CD4-positive, alpha-beta T cell treated with Interleukin-17A for 4 hours (primary cell): ENCODE measurements around the gene SURF1.
"Not testable (repeated sequence)": the region's sequence is repeated elsewhere in the genome, so short reads cannot be mapped to it uniquely, and the experiment has no call there.

Experiments used
- DNase-seq: peaks from one replicate; pipeline ENCODE4 v3.0.0-alpha.2; 2020; ENCODE audit warnings: mixed read lengths

The SURF1 gene

DNA sequence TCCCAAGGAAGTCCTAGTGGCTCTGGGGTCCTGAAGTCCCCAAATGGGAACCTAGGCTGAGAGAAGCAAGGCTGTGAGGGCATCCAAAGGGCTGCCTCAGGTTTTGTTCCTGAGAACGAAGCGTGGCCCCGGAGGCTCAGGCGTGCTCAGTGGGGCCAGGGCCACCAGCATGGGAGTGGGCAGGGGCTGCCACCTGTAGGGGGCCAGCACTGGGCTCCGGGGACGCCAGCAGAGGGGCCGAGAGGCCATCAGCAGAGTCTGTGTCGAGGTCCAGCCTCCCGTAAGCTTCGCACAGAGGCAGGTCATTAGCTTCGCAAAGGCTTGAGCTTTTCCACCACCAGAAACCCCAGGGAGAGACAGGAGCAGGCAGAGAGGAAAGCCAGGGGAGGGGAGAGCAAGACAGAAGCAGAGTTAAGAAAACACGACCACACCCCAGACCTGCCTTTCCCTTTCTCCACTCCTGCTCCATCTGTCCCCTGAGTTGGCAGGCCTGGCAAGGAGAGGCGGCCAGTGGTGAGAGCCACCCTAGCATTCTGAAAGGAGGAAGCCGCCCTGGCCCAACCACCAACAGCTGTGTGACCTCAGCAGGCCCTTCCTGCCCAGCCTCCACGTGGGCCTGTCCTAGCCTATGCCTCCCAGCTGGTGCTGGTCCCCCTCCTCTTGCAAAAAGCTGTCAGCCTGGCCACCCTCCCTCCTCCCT is 14.8 kb downstream of the SURF1 start:
- DNase-seq: no peak

DNA sequence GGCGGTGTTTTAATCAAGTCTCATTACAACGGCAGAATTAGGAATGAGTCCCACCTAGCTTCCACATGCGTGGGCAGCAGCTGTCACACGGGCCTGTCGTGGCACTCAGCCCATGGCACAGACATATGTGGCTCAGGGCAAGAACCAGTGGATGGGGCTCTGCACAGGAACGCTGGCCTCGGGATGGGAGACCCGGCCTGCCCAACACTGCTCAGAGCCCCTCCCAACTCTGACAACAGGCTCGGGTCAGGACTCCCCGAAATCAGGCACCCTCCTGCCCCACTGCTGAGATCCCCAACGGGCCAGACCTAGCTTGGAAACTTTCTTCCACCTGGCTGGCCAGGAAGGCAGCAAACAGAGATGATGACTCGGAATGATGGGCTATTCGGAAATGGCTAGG is 15.4 kb downstream of the SURF1 start:
- no peak for DNase-seq

DNA sequence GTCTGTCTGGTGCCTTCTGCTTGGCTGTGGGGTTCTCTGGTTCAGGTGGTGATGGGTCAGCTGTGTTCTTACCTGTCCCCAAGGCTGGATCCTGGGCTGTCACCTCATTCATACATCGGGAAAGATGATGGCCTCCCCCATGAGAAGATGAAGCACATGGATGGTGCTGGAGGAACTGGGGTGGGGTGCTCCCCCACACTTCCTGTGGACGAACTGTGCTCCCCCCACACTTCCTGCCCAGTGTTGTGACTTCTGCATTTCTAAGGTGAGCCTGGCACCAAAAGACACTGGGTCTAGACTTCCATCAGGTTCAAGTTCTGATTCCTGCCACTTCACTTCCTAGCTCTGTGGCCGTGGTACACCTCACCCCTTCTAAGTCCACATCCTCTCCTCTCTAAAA is 16.0 kb downstream of the SURF1 start:
- DNase-seq: no peak

DNA sequence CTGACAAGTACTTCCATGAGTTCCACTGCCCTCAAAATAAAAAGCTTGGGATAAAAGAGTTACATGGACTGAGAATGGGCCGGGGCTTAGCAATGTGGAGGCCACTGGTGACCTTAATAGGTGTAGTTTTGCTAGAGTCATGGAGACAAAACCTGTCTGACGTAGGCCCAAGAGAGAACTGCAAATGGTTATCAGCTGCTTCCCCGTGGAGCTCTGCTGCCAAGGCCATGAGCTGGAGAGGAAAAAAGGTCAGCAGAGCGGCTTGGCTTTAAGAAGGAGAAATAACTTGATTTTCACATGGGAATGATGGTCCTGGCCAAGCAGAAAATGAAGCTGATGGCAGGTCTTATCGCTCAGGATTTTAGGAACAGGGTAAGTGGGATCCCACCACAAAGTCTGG is 16.6 kb downstream of the SURF1 start:
- DNase-seq: no peak

DNA sequence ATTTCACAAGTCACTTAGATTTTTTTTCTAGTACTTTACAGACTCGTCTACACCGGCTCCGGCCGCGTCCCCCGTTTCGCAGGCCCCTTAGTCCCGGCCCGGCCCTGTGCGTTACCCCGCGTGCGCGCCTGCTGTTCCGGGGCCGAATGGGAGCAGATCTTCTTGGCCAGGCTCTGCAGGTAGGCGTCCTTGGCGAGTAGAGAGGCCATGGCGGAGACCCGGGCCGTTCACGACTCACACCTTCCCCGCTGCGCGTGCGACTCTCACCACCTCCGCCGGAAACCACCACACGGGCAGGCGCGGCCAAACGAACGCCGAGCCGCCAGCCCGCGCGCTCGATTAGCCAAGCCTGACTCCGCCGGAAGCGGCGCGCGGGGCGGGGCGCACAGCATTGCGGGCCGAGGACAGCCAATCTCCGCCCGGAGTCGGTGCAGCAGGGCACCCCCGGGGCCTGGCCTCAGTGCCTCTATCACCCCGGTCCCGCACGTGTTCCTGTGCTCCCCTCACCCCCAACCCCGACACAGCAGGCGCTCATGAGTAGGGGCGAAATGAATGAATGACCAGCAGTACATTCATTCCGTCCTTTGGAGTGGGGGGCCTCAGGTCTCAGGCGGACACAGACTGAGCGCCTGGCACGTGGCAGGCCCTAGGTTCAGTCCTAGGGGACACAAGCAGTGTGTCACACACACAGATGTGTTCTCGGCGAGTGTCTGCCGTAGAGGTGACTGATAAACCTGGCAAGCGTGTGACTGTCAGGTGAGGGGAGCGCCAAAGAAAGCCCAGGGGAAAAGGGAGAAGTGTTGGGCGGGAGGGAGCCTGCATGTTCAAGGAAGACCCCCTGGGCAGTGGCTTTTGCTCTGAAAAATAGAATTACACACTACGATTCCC is 20.1 kb downstream of the SURF1 start, which contains the start of gene SURF6:
SURF6 (minus strand) TSS at position 265 of the 888 bp plus-strand sequence; CDS start at position 209, 56 bp downstream.
- DNase-seq: peak; percentile 94

DNA sequence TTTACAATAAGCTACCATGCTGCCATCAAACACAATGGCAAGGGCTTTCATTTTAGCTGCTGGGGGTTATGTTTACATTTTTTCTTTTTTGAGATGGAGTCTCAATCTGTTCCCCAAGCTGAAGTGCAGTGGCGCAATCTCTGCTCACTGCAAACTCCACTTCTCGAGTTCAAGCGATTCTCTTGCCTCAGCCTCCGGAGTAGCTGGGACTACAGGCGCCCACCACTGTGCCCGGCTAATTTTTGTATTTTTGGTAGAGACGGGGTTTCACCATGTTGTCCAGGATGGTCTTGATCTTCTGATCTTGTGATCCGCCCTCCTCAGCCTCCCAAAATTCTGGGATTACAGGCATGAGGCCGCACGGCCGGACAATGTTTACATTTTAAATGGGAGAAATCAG is 21.4 kb downstream of the SURF1 start:
- DNase-seq: not testable (repeated sequence)

DNA sequence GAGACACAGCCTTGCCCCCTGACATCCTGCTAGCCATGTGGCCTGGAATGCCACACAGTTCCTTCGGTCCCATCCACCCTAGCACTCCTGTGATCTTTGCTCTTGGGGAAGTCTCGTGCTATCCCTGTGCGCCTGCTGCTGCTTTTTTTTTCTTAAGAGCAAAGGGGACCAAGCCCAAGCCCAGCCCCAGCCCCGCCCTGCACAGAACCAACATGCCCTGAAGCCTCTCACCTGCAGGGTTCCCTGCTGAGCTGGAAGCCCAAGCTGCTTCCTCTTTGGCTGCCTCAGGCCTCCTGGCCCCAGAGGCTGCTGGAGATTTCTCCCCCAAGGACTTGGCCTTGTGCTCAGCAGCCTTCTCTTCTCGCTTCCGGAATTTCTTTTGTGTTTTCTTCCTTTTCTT is 22.1 kb downstream of the SURF1 start:
- no peak for DNase-seq

DNA sequence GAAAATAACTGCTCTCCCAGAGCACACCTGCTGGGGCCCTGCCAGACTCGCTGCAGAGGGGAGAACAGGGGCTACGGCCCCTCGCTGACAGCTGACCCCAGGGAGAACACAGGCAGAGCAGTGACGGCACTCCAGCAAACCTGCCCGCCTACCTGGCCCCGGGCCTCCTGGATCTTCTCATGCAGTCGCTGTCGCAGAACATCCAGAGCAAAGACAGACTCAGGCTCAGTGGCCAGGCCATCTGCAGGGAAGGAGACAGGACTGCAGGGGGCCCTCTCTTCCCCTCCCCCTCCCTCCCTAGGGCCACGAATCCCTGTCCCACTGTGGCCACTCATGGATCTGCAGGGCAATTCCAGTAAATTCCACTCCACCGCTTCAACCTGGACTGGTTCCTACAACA is 22.7 kb downstream of the SURF1 start:
- no peak for DNase-seq

DNA sequence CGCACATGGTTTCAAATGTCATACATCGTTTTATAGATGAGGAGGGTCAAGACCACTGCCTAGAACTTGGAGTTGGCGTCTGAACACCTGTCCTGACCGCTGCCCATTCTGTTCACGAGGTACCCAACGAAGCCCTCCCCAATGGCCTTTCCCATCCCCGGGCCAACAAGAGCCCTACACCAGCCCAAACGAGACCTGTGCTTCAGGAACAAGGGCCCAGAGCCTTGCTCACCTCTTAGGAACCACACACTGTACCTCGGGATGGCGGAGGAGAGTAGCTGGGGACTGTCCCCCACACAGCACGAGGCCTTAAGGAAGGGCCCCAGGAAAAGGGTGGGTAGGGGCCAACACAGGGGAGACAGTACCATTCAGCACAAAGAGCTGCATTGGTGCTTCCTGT is 23.3 kb downstream of the SURF1 start:
- DNase-seq: no peak

DNA sequence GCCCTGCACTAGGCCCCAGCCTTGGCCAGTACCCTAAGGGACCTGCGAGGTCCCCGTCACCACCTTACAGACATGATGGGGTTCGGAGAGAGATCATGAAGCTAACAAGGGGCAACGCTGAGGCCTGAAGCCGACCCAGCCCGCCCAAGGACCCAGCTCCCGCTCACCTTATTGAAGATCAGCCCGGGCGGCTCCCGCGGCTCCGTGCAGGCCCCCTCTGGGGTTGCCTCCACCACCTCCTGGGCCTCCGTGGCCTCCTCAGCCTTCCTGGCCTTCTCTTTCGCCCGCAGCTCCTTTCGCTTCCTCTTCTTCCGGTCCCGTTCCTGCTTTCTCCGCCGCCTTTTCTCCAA is 23.9 kb downstream of the SURF1 start:
- no peak for DNase-seq

DNA sequence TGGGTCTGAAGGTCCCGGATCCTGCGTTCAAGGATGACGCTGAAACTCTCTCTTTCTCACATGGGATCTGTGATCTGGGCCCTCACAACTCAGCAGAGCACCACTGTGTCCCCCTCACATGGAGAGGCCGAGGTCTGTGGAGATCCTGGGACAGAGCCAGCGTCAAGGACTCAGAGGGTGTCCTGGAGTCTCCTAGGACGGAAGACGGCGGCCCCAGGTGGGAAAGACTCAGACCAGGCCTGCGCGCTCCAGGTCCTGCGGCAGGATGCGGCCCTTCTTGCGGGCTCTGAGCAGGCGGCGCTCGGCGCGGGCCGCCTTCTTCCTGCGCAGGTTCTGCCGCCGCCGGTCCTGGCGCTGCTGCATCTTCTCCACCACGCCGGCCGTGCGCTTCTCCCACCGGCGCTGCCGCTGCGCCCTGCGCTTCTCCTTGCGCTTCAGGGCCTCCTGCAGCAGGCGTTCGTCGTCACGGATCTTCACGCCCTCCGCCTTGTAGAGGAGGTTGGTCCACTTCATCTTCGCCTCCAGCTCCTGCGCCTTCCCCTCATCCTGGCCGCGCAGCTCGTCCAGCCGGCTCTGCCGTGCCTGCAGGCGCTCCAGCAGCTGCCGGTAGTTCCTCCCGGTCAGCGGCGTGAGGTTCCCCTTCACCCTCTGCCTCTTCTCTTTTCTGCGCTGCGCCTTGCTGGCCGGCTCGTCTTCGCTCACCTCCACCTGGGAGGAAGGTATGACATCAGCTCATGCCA is 24.5 kb downstream of the SURF1 start:
- DNase-seq: no peak

DNA sequence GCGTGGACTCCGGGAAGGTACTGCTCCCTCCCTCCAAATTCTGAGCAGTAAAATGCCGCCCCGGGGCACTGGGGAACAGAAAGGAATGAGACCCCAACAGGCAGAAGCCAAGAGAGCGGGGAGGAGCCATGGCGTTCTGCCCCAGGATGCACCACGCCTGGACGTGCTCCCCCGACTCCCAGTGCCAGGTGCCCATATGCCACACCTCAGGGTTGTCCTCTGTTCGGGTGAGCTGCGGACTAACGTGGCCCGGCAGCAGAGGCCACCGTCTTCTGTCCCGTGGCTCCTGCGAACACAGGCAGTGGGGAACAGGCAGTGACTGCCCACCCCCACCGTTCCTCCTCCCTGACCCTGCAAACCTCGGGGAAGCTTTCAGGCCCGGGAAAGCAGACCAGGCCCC is 25.1 kb downstream of the SURF1 start:
- no peak for DNase-seq

DNA sequence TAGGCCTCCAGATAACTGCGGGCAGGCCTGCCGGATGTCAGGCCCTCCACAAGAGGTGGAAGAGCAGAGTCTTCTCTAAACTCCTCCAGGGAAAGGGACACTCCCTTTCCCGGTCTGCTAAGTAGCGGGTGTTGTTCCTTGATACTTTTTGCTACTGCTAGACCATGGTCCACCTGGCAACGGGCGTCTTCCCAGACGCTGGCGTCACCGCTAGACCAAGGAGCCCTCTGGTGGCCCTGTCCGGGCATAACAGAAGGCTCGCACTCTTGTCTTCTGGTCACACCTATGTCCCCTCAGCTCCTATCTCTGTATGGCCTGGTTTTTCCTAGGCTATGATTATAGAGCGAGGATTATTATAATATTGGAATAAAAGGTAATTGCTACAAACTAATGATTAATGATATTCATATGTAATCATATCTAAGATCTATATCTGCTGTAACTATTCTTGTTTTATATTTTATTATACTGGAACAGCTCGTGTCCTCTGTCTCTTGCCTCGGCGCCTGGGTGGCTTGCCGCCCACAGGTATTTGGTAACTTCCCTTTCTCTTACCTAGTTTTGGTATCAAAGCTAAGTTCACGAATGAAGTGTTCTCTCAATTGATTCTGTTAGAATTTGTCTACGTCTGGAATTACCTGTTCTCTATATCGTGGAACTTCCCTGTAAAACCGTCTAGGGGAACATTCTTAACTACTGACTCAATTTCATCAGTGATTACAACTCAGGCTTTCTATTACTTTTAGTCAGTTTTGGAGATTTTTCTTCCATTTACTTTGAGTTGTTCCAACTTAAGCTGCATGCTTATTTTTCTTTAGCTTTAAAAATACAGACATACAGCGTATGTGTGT is 26.8 kb downstream of the SURF1 start:
- DNase-seq: not testable (repeated sequence)

DNA sequence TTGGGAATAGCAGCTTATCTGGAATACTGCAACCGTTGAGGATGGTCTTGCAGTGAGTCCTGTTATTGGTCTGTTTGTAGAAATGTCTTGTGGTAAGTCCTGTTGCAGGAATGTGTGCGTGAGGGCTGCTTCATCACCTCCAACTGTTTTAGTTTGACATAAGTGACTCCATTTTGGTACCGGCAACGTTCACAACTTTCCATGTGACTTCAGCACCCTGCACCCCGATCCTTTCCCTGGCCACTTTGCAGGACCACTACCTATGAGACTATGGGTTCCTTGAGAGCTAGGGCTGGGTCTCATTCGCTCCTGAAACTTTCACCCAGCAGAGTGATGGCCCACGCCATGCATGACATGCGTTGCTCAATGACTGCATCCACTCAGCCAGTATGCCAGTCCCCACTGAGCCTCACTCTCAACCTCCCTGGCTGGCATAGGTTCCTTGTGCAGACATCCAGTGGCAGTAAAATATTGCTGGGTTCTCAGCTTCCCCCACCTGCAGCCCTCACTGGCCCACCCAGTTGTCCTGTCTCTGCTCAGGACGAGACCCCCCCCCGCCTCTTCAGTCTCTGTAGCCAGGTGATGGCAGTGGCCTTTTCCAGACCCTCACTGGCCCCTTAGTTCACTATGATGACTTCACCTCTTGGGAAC is 28.3 kb downstream of the SURF1 start:
- no peak for DNase-seq

DNA sequence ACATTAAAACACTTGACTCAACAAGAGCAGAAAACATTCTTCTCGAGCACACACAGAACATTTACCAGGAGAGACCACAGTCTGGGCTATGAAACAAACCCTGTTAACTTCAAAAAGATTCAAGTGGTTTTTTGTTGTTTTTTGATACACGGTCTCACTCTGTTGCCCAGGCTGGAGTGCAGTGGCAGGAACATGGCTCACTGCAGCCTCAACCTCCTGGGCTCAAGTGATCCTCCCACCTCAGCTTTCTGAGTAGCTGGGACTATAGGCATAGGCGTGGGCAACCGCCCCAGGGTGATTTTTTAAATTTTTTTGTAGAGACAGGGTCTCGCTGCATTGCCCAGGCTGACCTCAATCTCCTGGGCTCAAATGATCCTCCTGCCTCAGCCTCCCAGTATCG is 29.3 kb downstream of the SURF1 start:
- DNase-seq: not testable (repeated sequence)

DNA sequence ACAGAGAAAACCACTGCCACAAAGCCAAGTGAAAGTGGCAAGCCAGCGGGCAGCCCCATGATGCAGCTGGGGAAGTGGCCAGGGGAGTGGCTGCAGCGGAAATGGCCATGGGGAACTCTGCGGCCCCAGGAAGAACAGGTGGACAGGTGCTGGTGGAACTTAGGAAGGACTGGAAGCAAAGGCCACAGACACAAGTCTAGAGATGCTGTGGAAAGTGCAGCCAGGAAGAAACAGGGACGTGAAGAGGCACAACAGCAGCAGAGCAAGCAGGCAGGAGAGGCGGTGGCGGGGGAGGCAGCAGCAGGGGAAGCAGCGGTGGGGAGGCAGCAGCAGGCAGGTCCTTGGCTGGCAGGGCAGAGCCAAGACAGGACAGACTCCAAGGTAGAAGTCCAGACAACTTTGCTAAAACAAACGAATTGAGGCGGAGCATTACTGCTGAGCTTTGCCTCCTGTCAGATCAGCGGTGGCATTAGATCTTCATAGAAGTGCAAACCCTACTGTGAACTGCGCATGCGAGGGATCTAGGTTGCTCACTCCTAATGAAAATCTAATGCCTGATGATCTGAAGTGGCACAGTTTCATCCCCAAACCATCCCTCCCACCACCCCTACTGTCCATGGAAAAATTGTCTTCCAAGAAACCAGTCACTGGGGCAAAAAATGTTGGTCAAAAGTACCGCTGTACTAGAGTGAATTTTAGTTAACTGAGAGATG is 32.1 kb downstream of the SURF1 start:
- no peak for DNase-seq

DNA sequence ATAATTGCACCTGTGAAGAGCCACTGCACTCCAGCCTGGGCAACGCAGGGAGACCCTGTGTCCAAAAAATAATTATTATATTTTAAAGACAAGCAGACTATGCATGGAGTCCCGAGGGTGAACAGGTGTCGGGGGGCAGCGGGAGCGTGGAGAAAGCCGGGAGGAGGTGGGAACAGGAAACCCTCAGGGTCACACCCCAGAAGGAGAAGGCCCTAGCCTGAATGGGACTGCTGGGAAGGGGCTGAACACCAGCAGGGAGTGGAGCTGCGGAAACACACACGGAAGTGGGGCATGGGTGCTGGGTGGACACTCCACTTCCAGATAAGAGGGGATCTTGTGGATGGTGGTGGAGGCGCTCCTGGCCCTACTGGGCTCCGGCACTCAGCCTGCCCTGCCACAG is 33.1 kb downstream of the SURF1 start:
- DNase-seq: no peak

DNA sequence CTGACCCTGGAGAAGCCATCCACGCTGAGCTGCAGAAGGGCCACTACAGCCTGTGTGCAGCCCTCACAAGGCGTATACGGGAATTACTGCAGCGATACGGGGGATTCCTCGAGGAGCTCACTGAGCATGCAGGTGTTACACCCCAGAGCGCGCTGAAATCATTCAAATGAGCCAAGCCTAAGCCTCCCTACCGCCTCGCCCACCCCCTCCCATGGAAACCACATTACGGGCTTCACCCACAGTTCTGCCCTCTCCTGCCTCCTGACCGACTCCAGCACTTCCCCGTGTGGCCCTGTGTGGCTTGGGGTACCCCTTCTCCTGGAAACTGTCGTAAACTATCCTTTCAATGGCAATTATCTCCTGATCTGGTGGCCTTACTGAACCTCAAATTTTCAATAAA is 33.6 kb downstream of the SURF1 start:
- no peak for DNase-seq

DNA sequence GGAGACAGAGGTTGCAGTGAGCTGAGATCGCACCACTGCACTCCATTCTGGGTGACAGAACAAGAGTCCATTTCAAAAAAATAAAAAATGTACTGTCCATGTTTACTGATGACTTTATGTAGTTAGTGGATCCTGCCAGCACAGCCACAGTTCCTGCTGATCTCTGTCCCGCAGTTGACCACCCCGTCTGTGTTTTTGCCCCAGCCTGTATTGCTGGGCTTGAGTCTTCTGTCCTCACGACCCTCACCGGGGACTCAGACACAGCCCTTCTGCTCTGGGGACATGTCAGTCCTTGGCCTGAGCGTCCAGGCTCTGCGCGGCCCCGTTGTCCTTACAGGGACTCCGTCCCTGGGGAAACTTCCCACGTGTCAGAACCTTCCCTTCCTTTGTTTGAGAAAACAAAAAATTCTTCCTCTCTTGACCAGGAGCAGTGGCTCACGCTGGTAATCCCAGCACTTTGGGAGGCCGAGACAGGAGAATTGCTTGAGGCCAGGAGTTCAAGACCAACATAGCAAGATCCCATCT is 34.8 kb downstream of the SURF1 start:
- no peak for DNase-seq

DNA sequence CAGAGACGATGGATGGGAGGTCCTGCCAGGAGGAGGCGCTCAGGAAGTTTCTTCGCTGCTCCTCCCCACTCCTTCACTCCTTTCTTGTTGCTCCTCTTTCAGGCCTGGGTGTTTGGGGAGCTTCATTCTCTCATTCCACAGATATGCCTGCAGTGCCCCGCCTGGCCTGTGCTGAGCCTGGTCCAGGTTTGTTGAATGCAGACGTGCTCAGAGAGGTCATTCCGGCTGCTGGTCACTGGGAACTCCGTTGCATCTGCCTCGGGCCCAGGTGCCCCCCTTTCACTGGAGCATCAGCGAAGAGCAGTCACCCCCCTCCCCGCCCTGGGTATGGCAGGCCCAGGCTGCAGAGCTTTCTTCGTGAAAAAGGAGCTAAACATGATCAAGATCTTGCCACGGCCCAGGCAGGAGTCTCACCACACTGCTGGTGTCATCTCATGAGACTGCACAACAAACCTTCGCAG is 35.8 kb downstream of the SURF1 start:
- no peak for DNase-seq

DNA sequence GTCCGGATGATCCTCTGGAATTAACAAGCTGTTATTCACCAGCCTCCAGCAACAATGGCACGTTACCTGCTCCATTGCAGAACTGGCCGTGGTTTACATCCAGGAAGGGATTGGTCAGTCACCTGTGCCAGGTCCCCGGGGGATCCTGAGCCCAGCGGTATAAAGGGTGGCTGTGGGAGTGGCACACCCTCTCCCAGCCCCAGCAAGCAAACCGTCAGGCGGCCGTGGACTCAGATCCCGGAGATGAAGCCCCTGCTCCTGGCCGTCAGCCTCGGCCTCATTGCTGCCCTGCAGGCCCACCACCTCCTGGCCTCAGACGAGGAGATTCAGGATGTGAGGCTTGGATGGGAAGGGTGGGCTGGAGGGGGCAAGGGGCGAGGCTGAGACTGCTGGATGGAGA is 38.7 kb downstream of the SURF1 start:
- DNase-seq: not testable (repeated sequence)
